WTC11 (cell line): ENCODE measurements around the gene NETO1. TPM values are rescaled to one million over a fixed set of nuclear protein-coding genes. Genes with fewer than 3 reads are reported as not detected.

ENCODE experiments used
- ATAC-seq: fragments of 200-7000 bp; cut with Tn5 transposase; 2 replicates; pipeline ENCODE4 v1.10.0; 2021; ENCODE audit warnings: mild to moderate bottlenecking, moderate library complexity
- CTCF ChIA-PET: fragments of 300-600 bp; sonication (Branson Sonifier 250); formaldehyde crosslinking; loops from one replicate; lab custom pipeline; 2021; ENCODE audit warnings: antibody characterized with exemption; lab: Charles Lee
- POLR2A ChIA-PET: fragments of 350-600 bp; sonication (Branson Sonifier 250); formaldehyde crosslinking; loops from one replicate; lab custom pipeline; 2021; ENCODE audit warnings: antibody characterized with exemption; lab: Charles Lee
- DNase-seq: peaks from one replicate; pipeline ENCODE4 v3.0.0; 2021; ENCODE audit warnings: low spot score
- H3K27ac Mint-ChIP-seq: 2 replicates; pipeline ENCODE4 v1.8.0; 2021; ENCODE audit warnings: mixed read lengths
- H3K27me3 Mint-ChIP-seq: 2 replicates; pipeline ENCODE4 v1.8.0; 2021; ENCODE audit warnings: low read depth, mild to moderate bottlenecking, moderate library complexity, mixed read lengths
- H3K36me3 Mint-ChIP-seq: 2 replicates; pipeline ENCODE4 v1.8.0; 2021; ENCODE audit warnings: mixed read lengths
- H3K4me1 Mint-ChIP-seq: 2 replicates; pipeline ENCODE4 v1.8.0; 2022; ENCODE audit warnings: mixed read lengths
- H3K4me3 Mint-ChIP-seq: 2 replicates; pipeline ENCODE4 v1.8.0; 2021; ENCODE audit warnings: mild to moderate bottlenecking, moderate library complexity, mixed read lengths
- H3K9me3 Mint-ChIP-seq: 2 replicates; pipeline ENCODE4 v1.8.0; 2021; ENCODE audit warnings: mixed read lengths
- ATF3 ChIP-seq: sonication (generic); formaldehyde crosslinking; conservative IDR thresholded peaks from 2 replicates; pipeline ENCODE4 v1.8.1; 2022; ENCODE audit warnings: mild to moderate bottlenecking, missing genetic modification reagents
- ATF6 ChIP-seq: sonication (generic); formaldehyde crosslinking; IDR thresholded peaks from 2 replicates; pipeline ENCODE4 v1.8.1; 2023; ENCODE audit warnings: mild to moderate bottlenecking, missing genetic modification reagents
- CREB1 ChIP-seq: sonication (generic); formaldehyde crosslinking; IDR thresholded peaks from 2 replicates; pipeline ENCODE4 v1.8.0; 2023; ENCODE audit warnings: mild to moderate bottlenecking, missing genetic modification reagents
- E2F1 ChIP-seq: sonication (generic); formaldehyde crosslinking; IDR thresholded peaks from 2 replicates; pipeline ENCODE4 v1.8.0; 2022; ENCODE audit warnings: mild to moderate bottlenecking, missing genetic modification reagents
- E2F4 ChIP-seq: sonication (generic); formaldehyde crosslinking; IDR thresholded peaks from 2 replicates; pipeline ENCODE4 v1.8.1; 2022; ENCODE audit warnings: low read depth, mild to moderate bottlenecking, moderate library complexity, missing genetic modification reagents, borderline replicate concordance
- E2F5 ChIP-seq: sonication (generic); formaldehyde crosslinking; IDR thresholded peaks from 2 replicates; pipeline ENCODE4 v1.8.1; 2022; ENCODE audit warnings: mild to moderate bottlenecking, moderate library complexity, missing genetic modification reagents
- ETV6 ChIP-seq: sonication (generic); formaldehyde crosslinking; IDR thresholded peaks from 2 replicates; pipeline ENCODE4 v1.8.1; 2022; ENCODE audit warnings: mild to moderate bottlenecking, missing genetic modification reagents
- FOXP1 ChIP-seq: sonication (generic); formaldehyde crosslinking; IDR thresholded peaks from 2 replicates; pipeline ENCODE4 v1.8.0; 2022; ENCODE audit warnings: missing genetic modification reagents, mild to moderate bottlenecking, moderate library complexity, borderline replicate concordance
- JUN ChIP-seq: sonication (generic); formaldehyde crosslinking; IDR thresholded peaks from 2 replicates; pipeline ENCODE4 v1.8.0; 2023; ENCODE audit warnings: mild to moderate bottlenecking, missing genetic modification reagents
- KAT7 ChIP-seq: sonication (generic); formaldehyde crosslinking; IDR thresholded peaks from 2 replicates; pipeline ENCODE4 v1.8.1; 2023; ENCODE audit warnings: missing genetic modification reagents, mild to moderate bottlenecking, borderline replicate concordance
- MAX ChIP-seq: sonication (generic); formaldehyde crosslinking; IDR thresholded peaks from 2 replicates; pipeline ENCODE4 v1.8.0; 2022; ENCODE audit warnings: mild to moderate bottlenecking, missing genetic modification reagents
- NFATC4 ChIP-seq: fragments of 250-450 bp; sonication (Bioruptor Pico); IDR thresholded peaks from 2 replicates; pipeline ENCODE4 v1.9.0; 2021; ENCODE audit warnings: mild to moderate bottlenecking
- OVOL2 ChIP-seq: fragments of 250-450 bp; sonication (Bioruptor Pico); IDR thresholded peaks from 2 replicates; pipeline ENCODE4 v1.9.0; 2021; ENCODE audit warnings: mild to moderate bottlenecking, borderline replicate concordance
- PRRX2 ChIP-seq: fragments of 250-450 bp; sonication (Bioruptor Pico); IDR thresholded peaks from 2 replicates; pipeline ENCODE4 v1.8.0; 2021; ENCODE audit warnings: mild to moderate bottlenecking
- TEAD1 ChIP-seq: sonication (generic); formaldehyde crosslinking; IDR thresholded peaks from 2 replicates; pipeline ENCODE4 v1.8.0; 2022; ENCODE audit warnings: mild to moderate bottlenecking, missing genetic modification reagents
- TEAD4 ChIP-seq: sonication (generic); formaldehyde crosslinking; IDR thresholded peaks from 2 replicates; pipeline ENCODE4 v1.8.0; 2022; ENCODE audit warnings: mild to moderate bottlenecking, missing genetic modification reagents
- TP53 ChIP-seq: sonication (generic); formaldehyde crosslinking; IDR thresholded peaks from 2 replicates; pipeline ENCODE4 v1.8.1; 2023; ENCODE audit warnings: mild to moderate bottlenecking, missing genetic modification reagents
- USF2 ChIP-seq: sonication (generic); formaldehyde crosslinking; IDR thresholded peaks from 2 replicates; pipeline ENCODE4 v1.8.1; 2023; ENCODE audit warnings: mild to moderate bottlenecking, missing genetic modification reagents, moderate library complexity
- ZBTB43 ChIP-seq: sonication (generic); formaldehyde crosslinking; IDR thresholded peaks from 2 replicates; pipeline ENCODE4 v1.8.1; 2023; ENCODE audit warnings: mild to moderate bottlenecking, missing genetic modification reagents
- ZNF263 ChIP-seq: sonication (generic); formaldehyde crosslinking; IDR thresholded peaks from 2 replicates; pipeline ENCODE4 v1.8.1; 2022; ENCODE audit warnings: low read depth, mild to moderate bottlenecking, moderate library complexity, missing genetic modification reagents
- ZNF317 ChIP-seq: sonication (generic); formaldehyde crosslinking; IDR thresholded peaks from 2 replicates; pipeline ENCODE4 v1.8.1; 2023; ENCODE audit warnings: low read depth, mild to moderate bottlenecking, moderate library complexity, missing genetic modification reagents, borderline replicate concordance
- ZNF512 ChIP-seq: sonication (generic); formaldehyde crosslinking; IDR thresholded peaks from 2 replicates; pipeline ENCODE4 v1.8.1; 2022; ENCODE audit warnings: missing genetic modification reagents, borderline replicate concordance
- total RNA-seq: library from RNA; stranded (reverse); gene quantifications from 3 replicates; pipeline ENCODE4 v1.2.3, GENCODE V29; 2021

The NETO1 gene
- total RNA-seq, 1 experiment from 2014 or later: 33.1 TPM

- H3K36me3 Mint-ChIP-seq: peaks cover 4% of the 10 kb centered on the region
- POLR2A ChIA-PET: no interaction called here
- H3K9me3 Mint-ChIP-seq: no peaks in the 10 kb centered on the region
- ATAC-seq (0 out of 2 replicates have a peak, but pooled peaks have one; percentile 1), DNase-seq (peak; percentile 28)
- H3K27ac Mint-ChIP-seq: no peak overlapping the region
- H3K27me3 Mint-ChIP-seq: peaks cover 41% of the 10 kb centered on the region
- CTCF ChIA-PET: interaction anchor here (0.9 to 1.3 kb wide), 2 partner anchors 267 to 652 kb away, joined by 3 read pairs; no protein-coding TSS in a partner anchor
- H3K4me3 Mint-ChIP-seq: peak overlapping the region; percentile 82
- peaks cover 39% of the 10 kb centered on the region for H3K4me1 Mint-ChIP-seq
- TF ChIP-seq MAX (peak; percentile 12; the same call in 1 of the 2 replicates), KAT7 (peak; percentile 81; the same call in 1 of the 2 replicates), ETV6 (CRISPR knock-in tag) (0 out of 2 replicates have a peak, but pooled peaks have one; percentile 18), ATF3 (no peak)
Observed at GRCh38 chr18:72868585-72869225, 918 bp upstream of the NETO1 start.

GRCh38 chr18:72866901-72867745 lies 664 bp downstream of the NETO1 start:
- no peak overlapping the region for H3K27ac Mint-ChIP-seq
- H3K27me3 Mint-ChIP-seq: peaks cover 41% of the 10 kb centered on the region
- peak overlapping the region; percentile 80 for H3K4me3 Mint-ChIP-seq
- ChIA-PET POLR2A (no interaction called here), CTCF (no interaction called here)
- peaks cover 39% of the 10 kb centered on the region for H3K4me1 Mint-ChIP-seq
- DNase-seq (peak; percentile 46), ATAC-seq (peak; percentile 7)
- peaks cover 20% of the 10 kb centered on the region for H3K36me3 Mint-ChIP-seq
- no peaks in the 10 kb centered on the region for H3K9me3 Mint-ChIP-seq
- TF ChIP-seq CREB1 (CRISPR knock-in tag): peak; percentile 82; the same call in 1 of the 2 replicates
- TF ChIP-seq ZNF263 (CRISPR knock-in tag): no peak
- no peak for TF ChIP-seq ATF6 (CRISPR knock-in tag)
- peak; percentile 88 for TF ChIP-seq TP53 (CRISPR knock-in tag)
- no peak for TF ChIP-seq E2F4
- peak; percentile 76 for TF ChIP-seq ZBTB43
- no peak for TF ChIP-seq NFATC4 (CRISPR knock-in tag)
- TF ChIP-seq TEAD4: no peak
- TF ChIP-seq ETV6 (CRISPR knock-in tag): peak; percentile 67; the same call in 1 of the 2 replicates
- peak; percentile 88; the same call in 1 of the 2 replicates for TF ChIP-seq FOXP1 (CRISPR knock-in tag)
- TF ChIP-seq E2F1: peak; percentile 72; the same call in 1 of the 2 replicates
- TF ChIP-seq ZNF512: 0 out of 2 replicates have a peak, but pooled peaks have one; percentile 39
- TF ChIP-seq E2F5 (CRISPR knock-in tag): peak; percentile 72; the same call in 1 of the 2 replicates
- TF ChIP-seq USF2 (CRISPR knock-in tag): peak; percentile 34
- no peak for TF ChIP-seq OVOL2 (CRISPR knock-in tag)
- TF ChIP-seq PRRX2 (CRISPR knock-in tag): no peak
- TF ChIP-seq JUN (CRISPR knock-in tag): peak; percentile 52; the same call in 1 of the 2 replicates
- peak; percentile 81; the same call in 1 of the 2 replicates for TF ChIP-seq TEAD1 (CRISPR knock-in tag)
- TF ChIP-seq ZNF317 (CRISPR knock-in tag): no peak
